Neuronal stem cell (in vitro differentiated cells): Measurements from ENCODE around the gene TLR8.

Experiments used
- DNase-seq: peaks from one replicate; pipeline ENCODE4 v3.0.0-alpha.2; 2013; ENCODE audit warnings: low spot score
- H2AFZ ChIP-seq: one replicate; pipeline ENCODE4 v1.6.1; 2013; ENCODE audit warnings: mild to moderate bottlenecking, low read length, inconsistent platforms
- H2AK5ac ChIP-seq: 2 replicates; pipeline ENCODE4 v1.6.1; 2013; ENCODE audit warnings: low read depth, mild to moderate bottlenecking, inconsistent platforms, low read length, moderate library complexity, mixed read lengths
- H2BK120ac ChIP-seq: 2 replicates; pipeline ENCODE4 v1.6.1; 2013; ENCODE audit warnings: low read depth, mild to moderate bottlenecking, inconsistent platforms, low read length, moderate library complexity, mixed read lengths
- H2BK12ac ChIP-seq: one replicate; pipeline ENCODE4 v1.6.1; 2013; ENCODE audit warnings: low read length, inconsistent platforms
- H2BK15ac ChIP-seq: 2 replicates; pipeline ENCODE4 v1.6.1; 2013; ENCODE audit warnings: mild to moderate bottlenecking, low read length, inconsistent platforms, mixed read lengths
- H2BK5ac ChIP-seq: one replicate; pipeline ENCODE4 v1.6.1; 2013; ENCODE audit warnings: inconsistent platforms, mild to moderate bottlenecking, low read length, moderate library complexity
- H3K14ac ChIP-seq: one replicate; pipeline ENCODE4 v1.6.1; 2013; ENCODE audit warnings: low read length, inconsistent platforms
- H3K18ac ChIP-seq: 2 replicates; pipeline ENCODE4 v1.6.1; 2013; ENCODE audit warnings: low read length, inconsistent platforms
- H3K23ac ChIP-seq: 2 replicates; pipeline ENCODE4 v1.6.1; 2013; ENCODE audit warnings: low read depth, mild to moderate bottlenecking, mixed read lengths, low read length, inconsistent platforms; ENCODE audit not compliant: poor library complexity
- H3K27ac ChIP-seq: replicated peaks from 3 replicates; pipeline ENCODE4 v1.5.1; 2013; ENCODE audit warnings: low read length, inconsistent platforms
- H3K27me3 ChIP-seq, 3 experiments: 2 replicates each; pipeline ENCODE4 v1.6.1; 2013; ENCODE audit warnings: low read length in 3 of 3, mild to moderate bottlenecking in 2 of 3, inconsistent platforms in 1 of 3, low read depth in 1 of 3, mixed read lengths in 1 of 3, moderate library complexity in 1 of 3; ENCODE audit not compliant: control insufficient read depth in 3 of 3, insufficient read depth in 3 of 3
- H3K36me3 ChIP-seq, 2 donors: replicated peaks in 1 of 2; 2 replicates each; pipeline ENCODE4 v1.6.1; 2013; ENCODE audit warnings: low read length in 2 of 2; ENCODE audit not compliant: control insufficient read depth in 2 of 2, insufficient read depth in 2 of 2
- H3K4ac ChIP-seq: 2 replicates; pipeline ENCODE4 v1.6.1; 2013; ENCODE audit warnings: inconsistent platforms, mild to moderate bottlenecking, low read length, moderate library complexity
- H3K4me1 ChIP-seq, 2 donors: 1 replicate in 1 of 2; 2 replicates in 1 of 2; pipeline ENCODE4 v1.6.1; 2013; ENCODE audit warnings: low read length in 2 of 2, low read depth in 1 of 2; ENCODE audit not compliant: control insufficient read depth in 2 of 2, insufficient read depth in 1 of 2
- H3K4me2 ChIP-seq: one replicate; pipeline ENCODE4 v1.6.1; 2013; ENCODE audit warnings: mild to moderate bottlenecking, low read length, inconsistent platforms; ENCODE audit not compliant: insufficient read depth, poor library complexity, severe bottlenecking
- H3K4me3 ChIP-seq, 2 donors: 2 replicates each; pipeline ENCODE4 v1.5.1; 2013; ENCODE audit warnings: low read length in 2 of 2, mild to moderate bottlenecking in 2 of 2, inconsistent platforms in 1 of 2, moderate library complexity in 1 of 2
- H3K79me1 ChIP-seq: one replicate; pipeline ENCODE4 v1.6.1; 2013; ENCODE audit warnings: low read depth, mild to moderate bottlenecking, inconsistent platforms, low read length, moderate library complexity
- H3K9ac ChIP-seq: one replicate; pipeline ENCODE4 v1.6.1; 2013; ENCODE audit warnings: mild to moderate bottlenecking, low read depth, low read length, inconsistent platforms; ENCODE audit not compliant: poor library complexity
- H3K9me3 ChIP-seq, 2 donors: replicated peaks in 1 of 2; 2 replicates each; pipeline versions ENCODE3 to v1.6.1; 2013; ENCODE audit warnings: low read length in 2 of 2, mild to moderate bottlenecking in 2 of 2, inconsistent platforms in 1 of 2, low read depth in 1 of 2, mixed read lengths in 1 of 2, moderate library complexity in 1 of 2; ENCODE audit not compliant: control insufficient read depth in 2 of 2, insufficient read depth in 1 of 2
- H4K8ac ChIP-seq: one replicate; pipeline ENCODE4 v1.6.1; 2013; ENCODE audit warnings: low read depth, mild to moderate bottlenecking, inconsistent platforms, low read length, moderate library complexity
- H4K91ac ChIP-seq: one replicate; pipeline ENCODE4 v1.6.1; 2013; ENCODE audit warnings: low read length, low read depth, mild to moderate bottlenecking, inconsistent platforms; ENCODE audit not compliant: poor library complexity
- WGBS, 2 donors: extraction: QIAGEN DNeasy Blood & Tissue Kit; methylation state at CpG; one replicate each; pipeline ENCODE4 v1.1.7; 2013; ENCODE audit warnings: missing lambda C conversion rate in 2 of 2, mixed read lengths in 1 of 2; ENCODE audit not compliant: insufficient read length in 2 of 2, insufficient replicate concordance in 1 of 2; ENCODE audit errors: extremely low coverage in 2 of 2; 5-methylcytosine and 5-hydroxymethylcytosine counted together

The TLR8 gene

GRCh38 chrX:12912791-12913482 is 6.5 kb downstream of the TLR8 start:
- WGBS, 2 donors, result no CpG with 5 or more reads among the region's 5 CpGs
- Histone ChIP-seq H4K91ac (no peak overlapping the region), H3K9me3 (no peaks in the 10 kb centered on the region), H2BK120ac (no peak overlapping the region), H3K27ac (no peak overlapping the region), H3K4me3 (no peak overlapping the region), H3K27me3 (peaks cover 0 to 2% (median 0%) of the 10 kb centered on the region in 3 experiments), H3K4ac (no peak overlapping the region), H3K9ac (no peak overlapping the region), H3K36me3 (no peaks in the 10 kb centered on the region), H2BK5ac (no peak overlapping the region), H2BK12ac (no peak overlapping the region), H3K18ac (no peak overlapping the region), H3K79me1 (no peaks in the 10 kb centered on the region), H2BK15ac (no peak overlapping the region), H3K23ac (no peak overlapping the region), H3K4me1 (no peaks in the 10 kb centered on the region), H2AK5ac (no peak overlapping the region), H3K14ac (no peak overlapping the region), H2AFZ (no peak overlapping the region), H4K8ac (no peak overlapping the region), H3K4me2 (no peak overlapping the region)
- no peak for DNase-seq

GRCh38 chrX:12917753-12918152 is 11.3 kb downstream of the TLR8 start:
- Histone ChIP-seq H3K23ac (no peak overlapping the region), H2BK120ac (no peak overlapping the region), H3K27ac (no peak overlapping the region), H4K8ac (no peak overlapping the region), H3K18ac (no peak overlapping the region), H3K14ac (no peak overlapping the region), H3K79me1 (no peaks in the 10 kb centered on the region), H2BK12ac (no peak overlapping the region), H2AFZ (no peak overlapping the region), H4K91ac (no peak overlapping the region), H3K4me2 (no peak overlapping the region), H3K36me3 (no peaks in the 10 kb centered on the region), H3K27me3 (peaks cover 0 to 11% (median 0%) of the 10 kb centered on the region in 3 experiments), H3K4ac (no peak overlapping the region), H2BK5ac (no peak overlapping the region), H2BK15ac (no peak overlapping the region), H3K9me3 (no peaks in the 10 kb centered on the region), H3K4me1 (no peaks in the 10 kb centered on the region), H3K9ac (no peak overlapping the region), H2AK5ac (no peak overlapping the region), H3K4me3 (no peak overlapping the region)
- DNase-seq, result no peak
- no CpG with 5 or more reads among the region's 2 CpGs for WGBS, 2 donors

GRCh38 chrX:12919051-12919450 is 12.6 kb downstream of the TLR8 start:
- no peak overlapping the region for H3K4me3 ChIP-seq
- no peak overlapping the region for H2AK5ac ChIP-seq
- H4K91ac ChIP-seq, result no peak overlapping the region
- no peak overlapping the region for H3K27ac ChIP-seq
- no peak overlapping the region for H3K14ac ChIP-seq
- no peak overlapping the region for H4K8ac ChIP-seq
- no CpG with 5 or more reads among the region's 10 CpGs for WGBS, 2 donors
- H3K9ac ChIP-seq, result no peak overlapping the region
- H3K4me1 ChIP-seq, result no peaks in the 10 kb centered on the region
- H3K27me3 ChIP-seq, result peaks cover 0 to 11% (median 0%) of the 10 kb centered on the region in 3 experiments
- no peak overlapping the region for H2BK15ac ChIP-seq
- H2BK5ac ChIP-seq, result no peak overlapping the region
- no peak overlapping the region for H2BK12ac ChIP-seq
- H3K4me2 ChIP-seq, result no peak overlapping the region
- no peak for DNase-seq
- no peak overlapping the region for H2AFZ ChIP-seq
- no peak overlapping the region for H3K4ac ChIP-seq
- H3K18ac ChIP-seq, result no peak overlapping the region
- no peaks in the 10 kb centered on the region for H3K79me1 ChIP-seq
- no peaks in the 10 kb centered on the region for H3K36me3 ChIP-seq
- H3K23ac ChIP-seq, result no peak overlapping the region
- no peaks in the 10 kb centered on the region for H3K9me3 ChIP-seq
- H2BK120ac ChIP-seq, result no peak overlapping the region

GRCh38 chrX:12919620-12920019 is 13.2 kb downstream of the TLR8 start:
- Histone ChIP-seq H2AFZ (no peak overlapping the region), H3K4me2 (no peak overlapping the region), H4K91ac (no peak overlapping the region), H3K14ac (no peak overlapping the region), H3K4me3 (no peak overlapping the region), H2BK5ac (no peak overlapping the region), H2BK15ac (no peak overlapping the region), H3K18ac (no peak overlapping the region), H4K8ac (no peak overlapping the region), H2BK120ac (no peak overlapping the region), H3K9ac (no peak overlapping the region), H3K9me3 (no peaks in the 10 kb centered on the region), H3K23ac (no peak overlapping the region), H2BK12ac (no peak overlapping the region), H3K4me1 (no peaks in the 10 kb centered on the region), H3K79me1 (no peaks in the 10 kb centered on the region), H3K36me3 (no peaks in the 10 kb centered on the region), H2AK5ac (no peak overlapping the region), H3K27me3 (peaks cover 0 to 11% (median 0%) of the 10 kb centered on the region in 3 experiments), H3K27ac (no peak overlapping the region), H3K4ac (no peak overlapping the region)
- WGBS, 2 donors, result no CpG with 5 or more reads among the region's 8 CpGs
- DNase-seq, result no peak
